ENCODE measurements around the gene CCNJL. TPM values are rescaled to one million over a fixed set of nuclear protein-coding genes. Genes with fewer than 3 reads are reported as not detected.

Gene CCNJL
- total RNA-seq, 1 donor from 2014 or later: 8.4 TPM

DNA sequence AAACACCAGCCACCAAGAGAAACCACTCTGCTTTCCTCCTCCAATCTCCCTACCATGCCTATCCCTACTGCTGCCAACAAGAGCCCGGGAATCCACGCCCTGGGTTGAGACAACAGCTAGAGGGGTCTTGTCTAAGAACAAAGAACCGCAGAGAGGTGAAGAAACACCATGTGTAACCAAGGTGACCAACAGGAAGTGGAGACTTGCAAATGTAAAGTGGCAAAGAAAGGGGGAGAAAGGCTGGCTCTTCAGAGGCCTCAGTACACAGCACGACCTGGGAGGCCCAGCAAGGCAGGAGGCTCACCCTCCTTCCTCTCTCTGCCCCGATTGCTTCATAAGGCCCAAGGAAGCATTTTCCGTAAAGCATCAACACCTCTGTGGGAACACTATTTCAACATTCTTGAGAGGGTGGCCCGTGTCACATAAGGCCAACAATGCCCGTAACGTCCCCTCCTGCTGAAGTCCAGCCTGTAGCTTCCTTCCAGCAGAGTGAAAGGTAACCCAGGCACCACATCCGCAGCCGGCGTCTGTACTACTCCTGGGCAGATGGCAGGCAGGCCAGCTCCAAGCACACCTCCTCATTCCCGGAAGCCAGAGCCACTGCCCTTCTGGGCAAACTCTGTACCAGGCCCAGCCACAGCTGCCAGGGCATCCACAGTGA lies 18.3 kb downstream of the CCNJL start:
- Mint-ChIP-seq H3K4me3 (ENCODE audit: unreplicated experiment) (no peak overlapping the region), H3K27me3 (ENCODE audit: unreplicated experiment) (no peaks in the 10 kb centered on the region), H3K4me1 (ENCODE audit: unreplicated experiment) (peaks cover 10% of the 10 kb centered on the region), H3K27ac (ENCODE audit: unreplicated experiment) (no peak overlapping the region), H3K9me3 (ENCODE audit: unreplicated experiment) (no peaks in the 10 kb centered on the region), H3K36me3 (ENCODE audit: unreplicated experiment) (no peaks in the 10 kb centered on the region)
- DNase-seq (ENCODE audit: extremely low spot score, unreplicated experiment): no peak
- TF ChIP-seq, protein P1, sequence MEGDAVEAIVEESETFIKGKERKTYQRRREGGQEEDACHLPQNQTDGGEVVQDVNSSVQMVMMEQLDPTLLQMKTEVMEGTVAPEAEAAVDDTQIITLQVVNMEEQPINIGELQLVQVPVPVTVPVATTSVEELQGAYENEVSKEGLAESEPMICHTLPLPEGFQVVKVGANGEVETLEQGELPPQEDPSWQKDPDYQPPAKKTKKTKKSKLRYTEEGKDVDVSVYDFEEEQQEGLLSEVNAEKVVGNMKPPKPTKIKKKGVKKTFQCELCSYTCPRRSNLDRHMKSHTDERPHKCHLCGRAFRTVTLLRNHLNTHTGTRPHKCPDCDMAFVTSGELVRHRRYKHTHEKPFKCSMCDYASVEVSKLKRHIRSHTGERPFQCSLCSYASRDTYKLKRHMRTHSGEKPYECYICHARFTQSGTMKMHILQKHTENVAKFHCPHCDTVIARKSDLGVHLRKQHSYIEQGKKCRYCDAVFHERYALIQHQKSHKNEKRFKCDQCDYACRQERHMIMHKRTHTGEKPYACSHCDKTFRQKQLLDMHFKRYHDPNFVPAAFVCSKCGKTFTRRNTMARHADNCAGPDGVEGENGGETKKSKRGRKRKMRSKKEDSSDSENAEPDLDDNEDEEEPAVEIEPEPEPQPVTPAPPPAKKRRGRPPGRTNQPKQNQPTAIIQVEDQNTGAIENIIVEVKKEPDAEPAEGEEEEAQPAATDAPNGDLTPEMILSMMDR (IDR thresholded peaks at IDR 0.05): no peak

DNA sequence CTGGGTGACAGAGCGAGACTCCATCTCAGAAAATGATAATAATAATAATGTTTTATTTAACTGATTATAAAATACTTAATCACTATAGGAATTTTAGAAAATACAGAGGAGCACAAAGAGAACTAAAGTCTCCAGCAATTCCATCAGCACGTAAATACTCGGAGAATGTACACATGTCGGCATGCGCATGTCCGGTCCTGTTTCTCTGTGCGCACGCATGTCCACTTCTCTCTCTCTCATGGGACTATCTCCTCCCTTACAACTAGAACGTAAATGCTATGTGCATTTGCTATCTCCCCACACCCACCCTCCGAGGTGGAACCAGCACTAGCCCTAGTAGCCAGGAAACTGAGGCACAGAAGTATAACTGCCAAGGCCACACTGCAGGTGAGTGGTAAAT lies 19.0 kb downstream of the CCNJL start:
- H3K4me1 Mint-ChIP-seq (ENCODE audit: unreplicated experiment): peaks cover 14% of the 10 kb centered on the region
- no peak overlapping the region for H3K27ac Mint-ChIP-seq (ENCODE audit: unreplicated experiment)
- no peaks in the 10 kb centered on the region for H3K9me3 Mint-ChIP-seq (ENCODE audit: unreplicated experiment)
- TF ChIP-seq, protein P1 (IDR thresholded peaks at IDR 0.05): no peak
- DNase-seq (ENCODE audit: extremely low spot score, unreplicated experiment): no peak
- H3K4me3 Mint-ChIP-seq (ENCODE audit: unreplicated experiment): no peak overlapping the region
- H3K27me3 Mint-ChIP-seq (ENCODE audit: unreplicated experiment): no peaks in the 10 kb centered on the region
- no peaks in the 10 kb centered on the region for H3K36me3 Mint-ChIP-seq (ENCODE audit: unreplicated experiment)

DNA sequence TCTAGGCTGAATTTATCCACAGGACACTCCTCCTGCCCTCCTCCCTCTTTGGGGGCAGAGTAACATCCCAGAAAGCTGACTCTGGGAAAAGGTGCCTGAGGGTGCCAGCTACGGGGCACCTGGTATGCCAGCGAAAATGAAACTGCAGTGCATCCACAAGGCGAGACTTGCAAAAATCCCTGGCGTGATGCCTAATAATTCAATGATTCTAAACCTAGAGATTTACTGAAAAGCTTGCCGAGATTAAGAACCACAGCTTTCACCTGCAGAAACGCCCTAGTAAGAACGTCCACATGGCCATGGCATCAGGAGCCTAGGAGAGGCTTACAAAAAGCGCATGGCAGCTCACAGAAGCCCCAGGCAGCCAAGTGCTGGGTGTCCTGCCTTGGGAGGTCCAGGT lies 20.9 kb downstream of the CCNJL start:
- no peaks in the 10 kb centered on the region for H3K27me3 Mint-ChIP-seq (ENCODE audit: unreplicated experiment)
- no peak overlapping the region for H3K27ac Mint-ChIP-seq (ENCODE audit: unreplicated experiment)
- H3K4me1 Mint-ChIP-seq (ENCODE audit: unreplicated experiment): peaks cover 28% of the 10 kb centered on the region
- no peak overlapping the region for H3K4me3 Mint-ChIP-seq (ENCODE audit: unreplicated experiment)
- TF ChIP-seq, protein P1 (IDR thresholded peaks at IDR 0.05): no peak
- H3K9me3 Mint-ChIP-seq (ENCODE audit: unreplicated experiment): no peaks in the 10 kb centered on the region
- DNase-seq (ENCODE audit: extremely low spot score, unreplicated experiment): no peak
- H3K36me3 Mint-ChIP-seq (ENCODE audit: unreplicated experiment): no peaks in the 10 kb centered on the region

DNA sequence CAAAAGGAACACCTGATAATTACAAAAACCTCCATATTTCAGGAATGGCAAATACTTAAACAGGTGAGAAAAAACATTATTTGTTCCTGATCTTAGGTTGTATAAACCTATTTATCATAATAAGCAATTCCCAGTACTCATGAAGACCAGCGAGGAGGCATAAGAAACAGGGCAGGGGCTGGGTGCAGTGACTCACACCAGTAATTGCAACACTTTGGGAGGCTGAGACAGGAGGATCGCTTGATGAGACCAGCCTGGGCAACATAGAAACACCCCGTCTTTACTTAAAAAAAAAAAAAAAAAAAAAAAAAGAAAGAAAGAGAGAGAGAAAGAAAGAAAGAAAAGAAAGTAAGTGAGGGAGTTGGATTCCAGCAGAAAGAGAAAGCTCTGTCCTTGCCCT lies 21.6 kb downstream of the CCNJL start:
- Mint-ChIP-seq H3K36me3 (ENCODE audit: unreplicated experiment) (no peaks in the 10 kb centered on the region), H3K9me3 (ENCODE audit: unreplicated experiment) (no peaks in the 10 kb centered on the region), H3K27ac (ENCODE audit: unreplicated experiment) (no peak overlapping the region), H3K4me3 (ENCODE audit: unreplicated experiment) (no peak overlapping the region), H3K27me3 (ENCODE audit: unreplicated experiment) (no peaks in the 10 kb centered on the region), H3K4me1 (ENCODE audit: unreplicated experiment) (peaks cover 31% of the 10 kb centered on the region)
- TF ChIP-seq, protein P1 (IDR thresholded peaks at IDR 0.05): no peak
- no peak for DNase-seq (ENCODE audit: extremely low spot score, unreplicated experiment)

DNA sequence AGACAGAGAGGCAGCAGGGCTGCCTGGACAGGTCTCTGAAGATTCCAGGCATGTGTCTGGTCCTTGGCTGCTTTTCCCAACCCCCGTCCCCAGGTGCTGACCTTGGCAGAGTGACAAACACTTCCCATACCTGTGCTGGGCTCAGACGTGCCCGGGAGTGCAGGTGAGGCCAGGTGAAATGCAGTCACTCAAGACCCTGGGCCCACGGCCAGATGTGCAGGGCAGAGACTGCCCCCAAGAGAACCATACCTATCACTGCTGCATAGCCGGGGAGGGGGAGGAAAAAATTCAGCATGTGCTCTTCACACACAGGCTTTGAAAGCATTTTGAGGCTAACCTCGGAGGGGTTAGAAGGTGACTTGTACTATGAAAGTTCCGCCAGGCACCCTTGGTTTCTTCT lies 22.6 kb downstream of the CCNJL start:
- Mint-ChIP-seq H3K27ac (ENCODE audit: unreplicated experiment) (no peak overlapping the region), H3K4me3 (ENCODE audit: unreplicated experiment) (no peak overlapping the region), H3K27me3 (ENCODE audit: unreplicated experiment) (no peaks in the 10 kb centered on the region), H3K4me1 (ENCODE audit: unreplicated experiment) (peaks cover 31% of the 10 kb centered on the region), H3K36me3 (ENCODE audit: unreplicated experiment) (no peaks in the 10 kb centered on the region), H3K9me3 (ENCODE audit: unreplicated experiment) (no peaks in the 10 kb centered on the region)
- no peak for DNase-seq (ENCODE audit: extremely low spot score, unreplicated experiment)
- TF ChIP-seq, protein P1 (IDR thresholded peaks at IDR 0.05): no peak
